Fibroblast of peridontal ligament (primary cell): Measurements from ENCODE around the gene RAET1E.
A peak's percentile ranks its signal among the peaks of the same experiment; 100 is the strongest.
"Not testable (repeated sequence)": the region's sequence is repeated elsewhere in the genome, so short reads cannot be mapped to it uniquely, and the experiment has no call there.

Source experiments
- DNase-seq: peaks from one replicate; pipeline ENCODE4 v3.0.0-alpha.2; 2010; ENCODE audit errors: extremely low read depth

The RAET1E gene

DNA sequence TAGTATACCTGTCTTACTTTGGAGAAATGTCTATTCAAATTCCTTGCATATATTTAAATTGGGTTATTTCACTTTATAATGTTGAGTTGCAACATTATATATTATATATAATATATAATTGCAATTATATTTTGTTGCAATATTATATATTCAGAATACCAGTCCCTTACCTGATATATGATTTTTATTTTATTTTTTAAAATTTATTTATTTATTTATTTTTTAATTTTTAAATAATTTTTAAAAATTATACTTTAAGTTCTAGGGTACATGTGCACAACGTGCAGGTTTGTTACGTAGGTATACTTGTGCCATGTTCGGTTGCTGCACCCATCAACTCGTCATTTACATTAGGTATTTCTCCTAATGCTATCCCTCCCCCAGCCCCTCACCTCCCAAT is 29.1 kb upstream of the RAET1E start:
- DNase-seq, result not testable (repeated sequence)

DNA sequence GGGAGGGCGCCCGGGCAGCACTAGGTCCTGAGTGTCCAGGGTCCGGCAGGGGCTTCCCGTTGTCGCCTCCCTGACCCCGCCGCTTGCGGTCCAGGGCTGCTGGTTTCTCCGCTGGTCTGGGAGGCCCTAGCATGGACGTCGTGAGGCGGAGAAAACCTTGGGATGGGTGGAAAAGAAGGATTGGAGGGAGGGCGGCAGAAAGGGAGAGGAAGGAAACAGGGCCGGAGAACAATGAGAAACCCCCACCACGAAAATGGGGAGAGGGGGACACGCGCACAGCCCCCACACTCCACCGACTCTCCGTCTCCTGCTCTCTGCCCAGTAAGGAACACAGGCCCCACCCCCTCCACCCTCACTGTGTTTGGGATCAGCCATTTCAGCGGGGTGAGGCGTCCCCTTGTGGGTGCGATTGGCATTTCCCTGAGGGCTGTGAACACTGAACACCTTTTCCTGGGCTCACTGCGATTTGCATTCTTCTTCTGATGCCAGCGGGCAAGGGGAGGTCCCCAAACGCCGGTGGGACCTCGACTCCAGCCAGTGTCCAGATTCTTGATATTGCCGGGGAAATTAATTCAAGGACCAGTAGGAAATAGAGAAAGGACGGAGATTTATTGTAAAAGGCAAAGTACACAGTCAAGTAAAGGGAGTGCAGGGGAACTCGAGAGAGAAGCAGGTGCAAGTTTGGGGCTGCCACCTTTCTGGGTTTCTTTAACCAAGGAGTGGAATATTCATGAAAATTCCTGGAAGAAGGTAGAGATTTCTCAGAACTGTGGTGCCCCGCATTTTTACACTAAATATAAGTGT is 28.3 kb upstream of the RAET1E start:
- peak; percentile 73 for DNase-seq

GRCh38 chr6:149925253-149925973 is 27.5 kb upstream of the RAET1E start:
- DNase-seq, result no peak

GRCh38 chr6:149924933-149925252 is 27.0 kb upstream of the RAET1E start:
- DNase-seq, result no peak

DNA sequence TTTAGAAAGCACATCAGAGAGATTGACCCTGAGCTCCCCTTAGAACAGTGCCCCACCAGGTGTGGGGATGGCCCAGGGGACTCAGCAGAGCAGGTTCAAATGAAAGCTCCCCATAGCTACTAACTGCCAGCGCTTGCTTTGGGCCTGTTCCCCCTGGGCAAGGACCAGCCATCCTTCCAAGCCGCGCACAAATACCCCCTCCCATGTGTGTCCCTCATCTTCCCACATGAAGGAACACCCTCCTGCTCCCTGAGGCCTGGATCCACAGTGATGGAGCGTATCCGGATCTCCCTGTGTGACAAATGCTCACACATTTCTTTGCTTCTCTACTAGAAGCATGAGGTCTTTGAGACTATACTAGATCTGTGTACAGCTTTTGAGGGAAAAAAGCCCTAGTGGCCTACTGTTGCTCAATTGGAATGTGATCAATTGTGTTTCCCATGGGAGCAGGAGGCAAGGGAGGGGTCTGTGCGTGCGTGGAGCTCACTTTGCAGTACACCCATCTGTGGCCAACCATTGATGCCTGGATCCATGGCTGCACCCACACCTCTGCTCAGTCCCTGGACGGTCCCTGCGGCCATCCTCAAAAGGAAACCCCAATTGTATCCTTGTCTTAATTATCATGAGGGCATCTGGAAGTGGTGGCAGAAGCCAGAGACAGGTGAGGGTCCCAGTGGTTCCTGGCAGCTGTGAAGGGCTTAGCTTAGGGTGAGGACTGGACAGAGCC is 26.5 kb upstream of the RAET1E start:
- DNase-seq, result no peak

- no peak for DNase-seq
Observed at GRCh38 chr6:149923327-149923986, 25.5 kb upstream of the RAET1E start.

GRCh38 chr6:149922642-149923326 is 24.9 kb upstream of the RAET1E start, which contains the start of gene RAET1G:
Gene RAET1G, minus strand, starts transcription at chr6:149923121. Its CDS starts 111 bp downstream, at chr6:149923010.
- DNase-seq, result peak; percentile 94

DNA sequence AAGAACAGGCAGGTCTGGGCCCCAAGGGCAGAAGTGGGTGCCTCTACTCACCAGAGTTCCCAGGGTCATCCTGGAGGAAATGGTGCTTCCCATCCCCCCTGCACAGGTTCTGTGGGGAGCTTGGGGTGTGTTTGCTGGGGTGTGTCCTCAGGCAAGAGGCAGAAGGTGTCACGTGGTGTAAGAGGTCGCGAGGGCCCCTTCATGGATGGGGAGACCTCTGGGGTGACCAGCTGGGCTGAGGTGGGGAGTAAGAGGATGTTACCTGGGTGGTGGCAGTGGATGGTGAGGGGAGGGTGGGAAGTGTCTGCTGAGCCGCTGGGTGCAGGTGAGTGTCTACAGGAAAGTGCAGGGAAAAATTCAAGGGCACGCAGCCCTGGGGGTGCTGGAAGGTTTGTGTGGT is 24.2 kb upstream of the RAET1E start:
- DNase-seq, result not testable (repeated sequence)

GRCh38 chr6:149921361-149921760 is 23.4 kb upstream of the RAET1E start:
- no peak for DNase-seq

DNA sequence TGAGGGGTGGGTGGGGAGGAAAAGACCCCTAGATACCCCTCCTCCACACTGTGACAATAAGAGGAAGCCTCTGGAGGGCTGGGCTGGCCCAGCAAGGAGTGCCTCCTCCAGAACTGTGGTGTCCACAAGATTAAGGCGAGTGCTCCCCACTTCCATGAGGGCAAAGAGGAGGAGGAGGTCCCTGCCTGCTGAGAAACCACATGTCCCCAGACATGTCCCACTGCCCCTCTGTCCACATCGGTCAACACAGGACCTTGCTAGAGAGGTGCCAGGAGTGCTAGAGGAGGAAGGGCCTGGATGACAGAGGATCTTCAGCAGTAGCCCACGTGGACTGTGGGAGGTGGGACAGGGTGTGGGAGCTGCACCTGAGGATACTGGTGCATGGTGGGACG is 21.9 kb upstream of the RAET1E start:
- no peak for DNase-seq

- DNase-seq, result not testable (repeated sequence)
Observed at GRCh38 chr6:149919126-149919833, 21.4 kb upstream of the RAET1E start.

DNA sequence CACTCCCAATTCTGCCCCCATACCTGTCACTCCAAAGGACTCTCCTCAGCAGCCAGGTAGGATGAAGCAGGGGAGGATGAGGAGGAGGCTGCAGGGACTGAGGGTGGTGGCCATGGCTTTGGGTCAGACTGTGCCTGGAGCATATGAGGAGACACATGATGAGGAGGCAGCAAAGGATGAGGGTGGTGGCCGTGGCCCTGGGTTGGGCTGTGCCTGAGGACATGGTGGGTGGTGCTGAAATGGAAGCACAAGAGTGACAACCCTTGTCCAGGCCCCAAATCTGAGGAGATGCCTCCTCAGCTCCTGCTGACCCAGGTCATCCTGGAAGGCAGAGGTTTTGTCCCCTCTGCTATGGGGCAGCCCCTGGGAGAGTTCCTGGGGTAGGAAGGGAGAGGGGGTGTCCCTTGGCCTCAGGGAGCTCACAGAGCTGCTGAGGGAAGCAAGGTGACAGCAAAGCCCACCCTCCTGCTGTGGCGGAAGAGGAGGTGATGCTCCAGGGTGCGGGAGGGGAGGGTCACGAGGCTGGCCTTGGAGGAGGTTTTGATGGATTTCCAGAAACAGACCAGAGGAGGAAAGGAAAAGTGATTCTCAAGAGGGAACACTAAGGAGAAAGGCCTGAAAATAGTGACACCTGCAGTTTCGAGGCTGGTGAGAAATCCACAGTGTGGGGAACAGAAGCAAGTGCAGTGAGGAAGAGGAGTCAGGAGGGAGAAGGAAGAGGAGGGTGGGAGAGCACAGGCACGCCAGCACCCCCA is 20.4 kb upstream of the RAET1E start:
- no peak for DNase-seq

GRCh38 chr6:149917679-149918078 is 19.8 kb upstream of the RAET1E start:
- DNase-seq, result no peak

- no peak for DNase-seq
Observed at GRCh38 chr6:149915970-149916865, 18.3 kb upstream of the RAET1E start.

- no peak for DNase-seq
Observed at GRCh38 chr6:149913540-149914240, 15.8 kb upstream of the RAET1E start.

DNA sequence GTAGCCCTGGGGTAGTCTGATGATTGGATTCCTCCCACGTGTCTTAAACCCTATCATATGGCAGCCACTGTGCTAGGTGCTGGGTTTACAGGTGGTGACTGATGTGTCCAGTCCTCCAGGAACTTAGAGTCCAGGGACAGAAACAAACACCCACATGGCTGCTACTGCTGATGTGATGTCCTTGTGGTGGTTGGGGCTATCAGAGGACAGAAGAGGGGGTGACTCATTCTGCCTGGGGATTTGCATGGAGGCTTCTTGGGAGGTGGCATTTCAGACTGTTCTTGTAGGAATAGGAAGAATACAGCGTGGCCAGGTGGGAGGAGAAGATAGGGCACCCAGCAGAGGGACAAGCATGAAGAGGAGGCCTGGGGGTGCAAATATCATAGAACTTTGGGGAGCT is 15.2 kb upstream of the RAET1E start:
- DNase-seq, result no peak

GRCh38 chr6:149912680-149913079 is 14.8 kb upstream of the RAET1E start:
- not testable (repeated sequence) for DNase-seq

GRCh38 chr6:149910721-149911151 is 12.8 kb upstream of the RAET1E start:
- no peak for DNase-seq
